VCaP (cell line): ENCODE measurements around the gene TBC1D22A.

Experiments used
- H3K27ac ChIP-seq: fragments of 450-650 bp; 2 replicates; pipeline ENCODE4 v1.5.1; 2017
- TF ChIP-seq, protein P1 (sequence below): fragments of 450-650 bp; conservative IDR thresholded peaks from 2 replicates; pipeline ENCODE4 v1.5.1; 2017; ENCODE audit warnings: mild to moderate bottlenecking, moderate library complexity

TBC1D22A gene

DNA sequence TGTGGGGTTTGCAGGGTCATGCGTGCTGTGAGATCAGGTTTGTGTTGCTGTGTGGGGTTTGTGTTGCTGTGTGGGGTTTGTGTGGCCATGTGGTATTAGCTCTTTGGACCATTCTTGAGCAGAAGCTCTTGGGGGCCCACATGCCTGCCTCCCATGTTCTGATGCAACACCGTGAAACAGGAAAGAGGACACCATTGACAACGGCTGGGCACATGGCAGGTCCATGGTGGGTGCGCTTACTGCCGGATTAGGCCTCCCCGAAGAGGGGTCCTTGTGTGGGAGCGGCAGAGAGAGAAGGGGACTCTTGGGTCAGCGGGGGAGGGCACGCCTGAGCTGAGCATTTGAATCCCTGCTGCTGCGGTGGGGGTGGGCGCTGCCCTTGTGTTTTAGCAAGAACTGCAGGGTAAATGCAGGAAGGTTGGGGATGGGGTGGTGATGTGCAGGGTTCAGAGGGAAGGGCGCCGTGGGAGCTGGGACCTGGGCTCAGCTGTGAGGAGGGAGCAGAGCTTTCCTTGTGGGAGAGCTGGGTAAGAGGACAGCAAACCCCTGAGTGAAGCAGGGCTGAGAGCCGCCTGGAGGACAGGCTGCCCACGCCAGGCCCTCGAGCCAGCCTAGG lies 361.5 kb downstream of the TBC1D22A start:
- H3K27ac ChIP-seq = no peak overlapping the region

DNA sequence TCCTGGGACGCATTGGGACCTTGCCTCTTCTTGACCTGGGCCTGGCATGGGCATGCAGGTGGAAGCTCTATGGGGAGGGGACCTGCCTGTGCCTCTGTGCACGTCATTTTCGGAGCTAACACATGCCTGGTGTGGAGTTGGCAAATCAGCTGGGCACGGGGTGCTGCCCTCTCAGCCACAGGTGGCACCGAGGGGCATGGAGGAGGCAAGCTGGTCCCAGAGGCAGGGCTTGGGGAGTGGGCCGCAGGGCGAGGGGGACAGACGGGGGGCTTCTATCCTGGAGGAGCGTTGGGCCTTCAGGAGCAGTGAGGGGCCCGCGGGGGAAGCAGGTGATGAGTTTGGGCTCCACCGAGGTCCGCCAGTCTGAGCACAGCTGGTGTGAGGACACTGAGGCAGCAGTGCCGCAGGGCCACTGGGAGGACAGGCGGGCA lies 362.0 kb downstream of the TBC1D22A start:
- H3K27ac ChIP-seq = no peak overlapping the region
- TF ChIP-seq, protein P1, sequence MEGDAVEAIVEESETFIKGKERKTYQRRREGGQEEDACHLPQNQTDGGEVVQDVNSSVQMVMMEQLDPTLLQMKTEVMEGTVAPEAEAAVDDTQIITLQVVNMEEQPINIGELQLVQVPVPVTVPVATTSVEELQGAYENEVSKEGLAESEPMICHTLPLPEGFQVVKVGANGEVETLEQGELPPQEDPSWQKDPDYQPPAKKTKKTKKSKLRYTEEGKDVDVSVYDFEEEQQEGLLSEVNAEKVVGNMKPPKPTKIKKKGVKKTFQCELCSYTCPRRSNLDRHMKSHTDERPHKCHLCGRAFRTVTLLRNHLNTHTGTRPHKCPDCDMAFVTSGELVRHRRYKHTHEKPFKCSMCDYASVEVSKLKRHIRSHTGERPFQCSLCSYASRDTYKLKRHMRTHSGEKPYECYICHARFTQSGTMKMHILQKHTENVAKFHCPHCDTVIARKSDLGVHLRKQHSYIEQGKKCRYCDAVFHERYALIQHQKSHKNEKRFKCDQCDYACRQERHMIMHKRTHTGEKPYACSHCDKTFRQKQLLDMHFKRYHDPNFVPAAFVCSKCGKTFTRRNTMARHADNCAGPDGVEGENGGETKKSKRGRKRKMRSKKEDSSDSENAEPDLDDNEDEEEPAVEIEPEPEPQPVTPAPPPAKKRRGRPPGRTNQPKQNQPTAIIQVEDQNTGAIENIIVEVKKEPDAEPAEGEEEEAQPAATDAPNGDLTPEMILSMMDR = no peak

More for the DNA sequence above, 361.5 kb downstream of the TBC1D22A start:
- TF ChIP-seq, protein P1 = no peak

DNA sequence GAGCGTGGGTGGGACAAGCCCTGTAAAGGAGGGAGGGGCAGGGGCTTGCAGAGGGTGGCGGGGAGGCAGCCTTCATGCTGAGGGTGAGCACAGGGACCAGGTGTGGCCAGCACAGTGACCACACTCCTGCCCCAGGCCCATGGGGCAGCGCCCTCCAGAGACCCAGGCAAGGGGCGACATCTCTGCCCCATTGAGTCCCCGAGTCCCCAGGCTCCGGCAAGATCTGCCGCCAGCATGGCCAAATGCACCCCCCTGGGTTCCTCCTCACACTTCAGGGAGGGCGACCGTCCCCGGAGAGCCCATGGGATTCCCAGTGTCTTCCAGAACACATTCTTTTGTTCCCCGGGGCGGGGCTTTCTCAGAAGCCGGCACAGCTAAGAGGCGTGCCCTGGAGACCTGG lies 362.5 kb downstream of the TBC1D22A start:
- no peak overlapping the region for H3K27ac ChIP-seq
- TF ChIP-seq, protein P1 = no peak

DNA sequence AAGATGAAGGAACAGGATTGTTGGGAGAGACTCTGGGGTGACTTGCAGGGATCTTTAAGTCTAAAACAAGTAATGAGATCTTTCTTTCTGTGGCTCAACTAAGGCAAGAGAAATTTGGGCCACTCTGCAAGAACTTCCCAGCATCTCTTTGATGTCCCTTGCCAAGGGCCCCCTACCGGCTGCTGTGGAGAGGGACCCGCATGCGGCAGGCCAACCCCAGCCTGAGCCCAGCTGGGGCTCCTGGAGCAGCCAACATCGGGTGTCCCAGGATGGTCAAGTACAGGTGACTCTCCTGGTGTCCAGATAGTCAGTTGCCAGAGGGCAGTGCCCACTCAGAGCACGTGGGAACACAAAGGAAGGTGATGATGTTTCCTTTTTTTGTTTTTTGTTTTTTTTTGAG lies 363.2 kb downstream of the TBC1D22A start:
- TF ChIP-seq, protein P1 = no peak
- H3K27ac ChIP-seq = no peak overlapping the region

DNA sequence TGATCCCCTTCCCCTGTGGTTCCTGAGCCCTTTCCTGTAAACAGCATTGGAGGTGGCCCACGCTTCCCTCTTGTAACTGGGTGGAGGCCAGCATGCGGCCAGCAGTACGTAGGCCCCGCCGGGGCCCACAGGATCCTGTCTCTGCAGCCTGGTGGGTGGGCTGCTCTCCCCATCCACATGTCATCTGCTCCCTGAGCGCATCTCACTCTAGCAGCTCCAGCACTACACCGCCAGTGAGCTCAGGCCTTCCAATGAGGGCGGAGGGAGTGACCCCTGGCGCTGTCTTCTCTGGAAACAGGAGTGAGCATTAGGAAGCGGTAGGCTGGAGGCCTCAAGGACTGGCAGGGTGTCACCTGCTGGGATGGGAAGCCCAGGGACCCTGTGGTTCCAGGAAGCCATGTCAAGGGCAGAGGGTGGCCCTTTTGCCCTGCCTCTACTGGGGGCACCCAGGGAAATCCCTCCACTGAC lies 363.9 kb downstream of the TBC1D22A start:
- H3K27ac ChIP-seq = no peak overlapping the region
- TF ChIP-seq, protein P1 = no peak

DNA sequence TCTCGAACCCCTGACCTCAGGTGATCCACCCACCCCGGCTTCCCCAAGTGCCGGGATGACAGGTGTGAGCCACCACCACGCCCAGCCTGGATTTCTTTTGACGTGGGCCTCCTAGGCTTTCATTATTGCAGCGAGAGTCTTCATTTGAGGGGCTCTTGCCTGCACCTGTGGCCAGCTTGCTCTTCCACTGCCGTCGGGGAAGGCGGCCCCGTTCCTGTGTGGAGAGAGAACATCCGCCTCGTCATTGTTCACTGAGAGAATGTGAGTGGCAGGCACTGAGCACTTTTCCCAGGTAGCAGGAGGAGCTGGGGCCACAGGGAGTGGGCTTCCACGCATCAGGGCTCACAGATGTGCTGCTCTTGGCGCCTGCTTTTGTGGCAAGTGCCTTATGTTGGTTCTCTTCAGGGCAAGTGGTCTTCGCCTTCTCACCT lies 365.0 kb downstream of the TBC1D22A start:
- TF ChIP-seq, protein P1 = no peak
- no peak overlapping the region for H3K27ac ChIP-seq

DNA sequence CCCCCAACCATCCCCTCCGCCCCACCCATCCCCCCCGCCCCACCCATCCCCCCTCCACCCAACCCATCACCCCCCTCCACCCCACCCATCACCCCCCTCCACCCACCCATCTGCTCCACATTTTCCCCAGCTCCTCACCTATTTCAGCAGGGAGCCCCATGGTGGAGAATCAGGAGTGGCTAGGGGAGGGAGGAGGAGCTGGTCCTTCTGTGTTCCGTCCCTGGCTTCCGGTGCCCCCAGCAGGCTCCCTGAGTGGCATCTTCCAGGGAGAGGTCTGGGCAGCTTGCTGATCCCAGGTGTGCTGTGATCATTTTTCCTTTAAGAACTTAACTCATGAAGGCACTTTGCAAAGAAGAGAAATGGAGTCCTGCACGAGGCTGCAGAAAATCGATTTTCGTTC lies 365.8 kb downstream of the TBC1D22A start:
- no peak overlapping the region for H3K27ac ChIP-seq
- TF ChIP-seq, protein P1 = no peak
